ENCODE results near the gene FA2H.

FA2H gene

GRCh38 chr16:74718741-74719610 is 55.6 kb downstream of the FA2H start:
- TF ChIP-seq CTCF (IDR thresholded peaks at IDR 0.05; ENCODE audit: low read depth, low read length, missing control alignments), result no peak
- DNase-seq (ENCODE audit: extremely low read depth, low read depth), result no peak
- no peak overlapping the region for H3K4me3 ChIP-seq (replicated peaks; ENCODE audit: low read depth, low read length)

- DNase-seq (ENCODE audit: extremely low read depth, low read depth), result no peak
- no peak for TF ChIP-seq CTCF (IDR thresholded peaks at IDR 0.05; ENCODE audit: low read depth, low read length, missing control alignments)
- no peak overlapping the region for H3K4me3 ChIP-seq (replicated peaks; ENCODE audit: low read depth, low read length)
Measured at GRCh38 chr16:74718140-74718539, 56.5 kb downstream of the FA2H start.

- no peak for TF ChIP-seq CTCF (IDR thresholded peaks at IDR 0.05; ENCODE audit: low read depth, low read length, missing control alignments)
- no peak for DNase-seq (ENCODE audit: extremely low read depth, low read depth)
- H3K4me3 ChIP-seq (replicated peaks; ENCODE audit: low read depth, low read length), result no peak overlapping the region
Measured at GRCh38 chr16:74717367-74717766, 57.3 kb downstream of the FA2H start.

DNA sequence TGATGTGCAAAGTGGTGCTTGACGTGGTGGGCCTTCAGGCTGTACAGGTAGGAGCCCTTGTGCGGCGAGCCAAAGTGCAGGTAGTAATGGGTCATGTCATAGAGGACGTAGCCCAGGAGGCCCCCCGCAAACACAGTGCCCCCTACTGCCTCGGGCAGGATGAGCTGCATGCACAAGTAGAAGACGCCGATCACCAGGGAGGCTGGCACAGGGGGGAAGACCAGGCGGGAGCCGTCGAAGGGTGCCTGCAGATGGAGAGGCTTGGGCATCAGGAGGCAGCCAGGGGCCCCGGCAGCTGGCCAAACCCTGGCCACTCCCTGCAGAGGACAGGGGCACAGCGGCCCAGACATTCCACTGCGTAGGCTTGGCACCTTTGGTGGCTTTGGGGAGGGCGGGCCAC is 58.3 kb downstream of the FA2H start:
- no peak for DNase-seq (ENCODE audit: extremely low read depth, low read depth)
- no peak overlapping the region for H3K4me3 ChIP-seq (replicated peaks; ENCODE audit: low read depth, low read length)
- TF ChIP-seq CTCF (IDR thresholded peaks at IDR 0.05; ENCODE audit: low read depth, low read length, missing control alignments), result no peak

DNA sequence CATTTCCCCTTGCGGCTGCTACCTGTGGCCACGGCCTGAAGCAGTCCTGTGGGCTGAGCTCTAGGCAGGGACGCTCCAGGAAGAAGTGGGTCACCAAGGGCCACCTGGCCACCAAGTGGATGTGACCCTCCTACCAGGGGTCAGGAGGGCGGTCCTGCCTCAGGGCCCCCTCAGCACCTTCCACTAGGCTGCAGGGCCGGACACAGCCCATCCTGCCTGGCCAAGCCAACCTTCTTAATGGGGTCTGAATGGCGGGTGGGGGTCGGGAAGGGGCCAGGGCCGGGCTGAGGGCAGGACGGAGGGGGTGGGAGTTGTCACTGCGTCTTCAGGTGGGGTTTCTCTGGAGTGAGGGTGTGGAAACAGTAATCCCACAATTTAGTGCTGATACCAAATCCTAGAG is 60.7 kb downstream of the FA2H start:
- H3K4me3 ChIP-seq (replicated peaks; ENCODE audit: low read depth, low read length), result no peak overlapping the region
- TF ChIP-seq CTCF (IDR thresholded peaks at IDR 0.05; ENCODE audit: low read depth, low read length, missing control alignments), result no peak
- DNase-seq (ENCODE audit: extremely low read depth, low read depth), result no peak

- no peak for DNase-seq (ENCODE audit: extremely low read depth, low read depth)
- no peak overlapping the region for H3K4me3 ChIP-seq (replicated peaks; ENCODE audit: low read depth, low read length)
- no peak for TF ChIP-seq CTCF (IDR thresholded peaks at IDR 0.05; ENCODE audit: low read depth, low read length, missing control alignments)
Measured at GRCh38 chr16:74713325-74713724, 61.3 kb downstream of the FA2H start.

All from HFF-Myc (cell line).